Thyroid gland (tissue), 4 donors: ENCODE data around the gene DHCR24.

Source experiments
- POLR2A ChIP-seq, 2 donors: fragments of 450-650 bp; IDR thresholded peaks; one replicate each; pipeline ENCODE4 v1.6.1; 2017; ENCODE audit warnings: antibody characterized with exemption in 2 of 2, mild to moderate bottlenecking in 2 of 2, moderate library complexity in 1 of 2
- TF ChIP-seq, protein P1 (sequence below), 6 experiments: fragments of 200-600 bp in 3 of 6; fragments of 450-650 bp in 3 of 6; sonication (generic) in 3 of 6; IDR thresholded peaks; one replicate each; pipeline ENCODE4 v1.5.1; 2016 to 2019; ENCODE audit warnings: antibody characterized with exemption in 6 of 6, mild to moderate bottlenecking in 2 of 6, inconsistent platforms in 1 of 6, moderate library complexity in 1 of 6

DNA sequence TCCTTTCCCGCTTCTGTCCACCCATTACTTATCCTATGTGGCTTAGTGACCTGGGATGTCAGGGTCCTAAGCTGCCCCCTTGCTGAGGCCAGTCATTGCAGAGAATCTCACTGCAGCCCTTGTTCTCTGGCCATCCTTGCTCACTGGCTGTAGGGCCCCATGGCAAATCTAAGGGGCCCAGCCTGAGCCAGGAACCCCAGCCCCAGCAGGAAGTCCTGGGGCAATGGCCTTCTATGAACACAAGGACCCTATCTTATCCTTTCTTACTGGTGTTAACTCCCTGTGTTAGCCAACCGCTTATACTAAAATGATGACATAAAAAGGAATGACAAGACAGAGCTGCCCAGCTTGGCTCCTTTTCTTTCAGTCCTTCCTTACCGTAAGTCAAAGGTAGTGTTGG lies 29.9 kb downstream of the DHCR24 start:
- TF ChIP-seq, protein P1, sequence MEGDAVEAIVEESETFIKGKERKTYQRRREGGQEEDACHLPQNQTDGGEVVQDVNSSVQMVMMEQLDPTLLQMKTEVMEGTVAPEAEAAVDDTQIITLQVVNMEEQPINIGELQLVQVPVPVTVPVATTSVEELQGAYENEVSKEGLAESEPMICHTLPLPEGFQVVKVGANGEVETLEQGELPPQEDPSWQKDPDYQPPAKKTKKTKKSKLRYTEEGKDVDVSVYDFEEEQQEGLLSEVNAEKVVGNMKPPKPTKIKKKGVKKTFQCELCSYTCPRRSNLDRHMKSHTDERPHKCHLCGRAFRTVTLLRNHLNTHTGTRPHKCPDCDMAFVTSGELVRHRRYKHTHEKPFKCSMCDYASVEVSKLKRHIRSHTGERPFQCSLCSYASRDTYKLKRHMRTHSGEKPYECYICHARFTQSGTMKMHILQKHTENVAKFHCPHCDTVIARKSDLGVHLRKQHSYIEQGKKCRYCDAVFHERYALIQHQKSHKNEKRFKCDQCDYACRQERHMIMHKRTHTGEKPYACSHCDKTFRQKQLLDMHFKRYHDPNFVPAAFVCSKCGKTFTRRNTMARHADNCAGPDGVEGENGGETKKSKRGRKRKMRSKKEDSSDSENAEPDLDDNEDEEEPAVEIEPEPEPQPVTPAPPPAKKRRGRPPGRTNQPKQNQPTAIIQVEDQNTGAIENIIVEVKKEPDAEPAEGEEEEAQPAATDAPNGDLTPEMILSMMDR (IDR thresholded peaks at IDR 0.05), result no peak
- no peak for TF ChIP-seq POLR2A (IDR thresholded peaks at IDR 0.05)
